H1 (cell line): ENCODE data around the gene TMEM97. TPM values are rescaled to one million over a fixed set of nuclear protein-coding genes. Genes with fewer than 3 reads are reported as not detected.

Experiments
- CTCF ChIA-PET: fragments of 300-600 bp; sonication (Branson Sonifier 250); formaldehyde crosslinking; loops from one replicate; lab custom pipeline; 2021; ENCODE audit not compliant: partially characterized antibody; lab: Charles Lee
- POLR2A ChIA-PET: fragments of 300-600 bp; sonication (Branson Sonifier 250); formaldehyde crosslinking; loops from one replicate; lab custom pipeline; 2021; ENCODE audit warnings: inconsistent platforms; ENCODE audit not compliant: partially characterized antibody; lab: Charles Lee
- DNase-seq, 2 experiments: peaks; one replicate each; pipeline versions ENCODE4 v3.0.0 to v3.0.0-alpha.2; 2010 to 2022; ENCODE audit warnings: low spot score in 2 of 2, low read depth in 1 of 2, mixed read lengths in 1 of 2
- FAIRE-seq: peaks from 2 replicates; lab custom pipeline; 2011; peaks lifted over from hg19 to GRCh38; lab: Jason Lieb, UNC
- H2AFZ ChIP-seq: 2 replicates; pipeline ENCODE4 v1.8.1; 2012; ENCODE audit warnings: low read length, inconsistent platforms
- H2AK5ac ChIP-seq: 2 replicates; pipeline ENCODE4 v1.6.1; 2013; ENCODE audit warnings: low read depth, low read length
- H2BK120ac ChIP-seq: replicated peaks from 2 replicates; pipeline ENCODE3; 2013; ENCODE audit warnings: low read depth, low read length, inconsistent platforms
- H2BK12ac ChIP-seq: 2 replicates; pipeline ENCODE4 v1.6.1; 2013; ENCODE audit warnings: low read depth, low read length
- H2BK15ac ChIP-seq: 2 replicates; pipeline ENCODE4 v1.6.1; 2013; ENCODE audit warnings: low read length
- H2BK20ac ChIP-seq: 2 replicates; pipeline ENCODE4 v1.6.1; 2013; ENCODE audit warnings: low read length
- H2BK5ac ChIP-seq: 2 replicates; pipeline ENCODE4 v1.6.1; 2013; ENCODE audit warnings: low read depth, low read length
- H3K14ac ChIP-seq: 2 replicates; pipeline ENCODE4 v1.6.1; 2013; ENCODE audit warnings: inconsistent platforms; ENCODE audit not compliant: insufficient read length
- H3K18ac ChIP-seq: 2 replicates; pipeline ENCODE4 v1.6.1; 2013; ENCODE audit warnings: low read length; ENCODE audit errors: extremely low read depth
- H3K23ac ChIP-seq: 2 replicates; pipeline ENCODE4 v1.6.1; 2013; ENCODE audit warnings: inconsistent platforms; ENCODE audit not compliant: insufficient read length
- H3K23me2 ChIP-seq: 2 replicates; pipeline ENCODE4 v1.6.1; 2013; ENCODE audit warnings: low read depth, low read length
- H3K27ac ChIP-seq: 2 replicates; pipeline ENCODE4 v1.6.1; 2011; ENCODE audit warnings: low read depth, low read length, inconsistent platforms
- H3K27me3 ChIP-seq, 4 experiments: replicated peaks in 1 of 4; 1 replicate in 1 of 4; 2 replicates in 3 of 4; pipeline versions ENCODE4 v1.6.1 to v1.8.1; 2011 to 2013; ENCODE audit warnings: low read length in 3 of 4, mild to moderate bottlenecking in 3 of 4, inconsistent platforms in 2 of 4, mixed read lengths in 2 of 4, moderate library complexity in 1 of 4; ENCODE audit not compliant: control insufficient read depth in 3 of 4, insufficient read depth in 3 of 4; ENCODE audit errors: extremely low read depth in 1 of 4
- H3K36me3 ChIP-seq, 4 experiments: 2 replicates each; pipeline versions ENCODE4 v1.6.1 to v1.8.1; 2011 to 2013; ENCODE audit warnings: mild to moderate bottlenecking in 4 of 4, low read length in 3 of 4, moderate library complexity in 2 of 4, control low read depth in 1 of 4, inconsistent platforms in 1 of 4; ENCODE audit not compliant: insufficient read depth in 4 of 4, control insufficient read depth in 2 of 4
- H3K4ac ChIP-seq: replicated peaks from 2 replicates; pipeline ENCODE3; 2013; ENCODE audit warnings: low read length, low read depth, mixed read lengths, inconsistent platforms; ENCODE audit not compliant: insufficient read length
- H3K4me1 ChIP-seq, 4 experiments: replicated peaks in 1 of 4; 1 replicate in 1 of 4; 2 replicates in 3 of 4; pipeline versions ENCODE4 v1.6.1 to v1.8.1; 2011 to 2013; ENCODE audit warnings: low read length in 3 of 4, inconsistent platforms in 2 of 4, mixed read lengths in 1 of 4; ENCODE audit not compliant: insufficient read depth in 4 of 4, control insufficient read depth in 3 of 4
- H3K4me2 ChIP-seq, 2 experiments: 2 replicates each; pipeline versions ENCODE4 v1.6.1 to v1.8.1; 2011 to 2013; ENCODE audit warnings: low read depth in 2 of 2, low read length in 2 of 2, control low read depth in 1 of 2, inconsistent platforms in 1 of 2, mild to moderate bottlenecking in 1 of 2; ENCODE audit not compliant: insufficient read depth in 1 of 2
- H3K4me3 ChIP-seq, 4 experiments: fragments of 200-600, 300-600 bp in 1 of 4; sonication (generic), shearing (Covaris generic), sonication (Bioruptor Twin) in 1 of 4; 2 replicates each; pipeline versions ENCODE4 v1.5.1 to v1.8.1; 2011 to 2016; ENCODE audit warnings: low read length in 4 of 4, low read depth in 3 of 4, control low read depth in 2 of 4, inconsistent platforms in 2 of 4, mild to moderate bottlenecking in 2 of 4, mixed read lengths in 1 of 4, moderate library complexity in 1 of 4; ENCODE audit not compliant: insufficient read depth in 2 of 4; ENCODE audit errors: extremely low read depth in 1 of 4
- H3K56ac ChIP-seq: replicated peaks from 2 replicates; pipeline ENCODE3; 2013; ENCODE audit warnings: low read depth, mild to moderate bottlenecking, mixed read lengths, low read length, inconsistent platforms; ENCODE audit not compliant: insufficient read length
- H3K79me1 ChIP-seq: 2 replicates; pipeline ENCODE4 v1.6.1; 2013; ENCODE audit warnings: low read depth, low read length, control low read depth
- H3K79me2 ChIP-seq, 2 experiments: 2 replicates each; pipeline versions ENCODE4 v1.6.1 to v1.8.1; 2012 to 2013; ENCODE audit warnings: low read length in 2 of 2, mild to moderate bottlenecking in 2 of 2, inconsistent platforms in 1 of 2; ENCODE audit not compliant: insufficient read depth in 2 of 2, control insufficient read depth in 1 of 2
- H3K9ac ChIP-seq, 4 experiments: replicated peaks in 1 of 4; 1 replicate in 1 of 4; 2 replicates in 3 of 4; pipeline versions ENCODE4 v1.6.1 to v1.8.1; 2011 to 2013; ENCODE audit warnings: low read depth in 3 of 4, low read length in 3 of 4, control low read depth in 2 of 4, mild to moderate bottlenecking in 2 of 4, moderate library complexity in 2 of 4, inconsistent platforms in 1 of 4; ENCODE audit errors: extremely low read depth in 1 of 4
- H3K9me3 ChIP-seq, 2 experiments: 2 replicates each; pipeline versions ENCODE4 v1.6.1 to v1.8.1; 2012 to 2013; ENCODE audit warnings: mild to moderate bottlenecking in 2 of 2, moderate library complexity in 2 of 2, control low read depth in 1 of 2, inconsistent platforms in 1 of 2, low read depth in 1 of 2, low read length in 1 of 2, mixed read lengths in 1 of 2; ENCODE audit not compliant: insufficient read depth in 2 of 2
- H4K20me1 ChIP-seq, 2 experiments: replicated peaks in 1 of 2; 2 replicates each; pipeline versions ENCODE3 to v1.8.1; 2011 to 2013; ENCODE audit warnings: inconsistent platforms in 2 of 2, low read length in 2 of 2, mild to moderate bottlenecking in 1 of 2; ENCODE audit not compliant: insufficient read depth in 2 of 2, control insufficient read depth in 1 of 2
- H4K5ac ChIP-seq: 2 replicates; pipeline ENCODE4 v1.6.1; 2013; ENCODE audit warnings: low read length, low read depth, mixed read lengths, inconsistent platforms; ENCODE audit not compliant: insufficient read length
- H4K8ac ChIP-seq: 2 replicates; pipeline ENCODE4 v1.8.0; 2013; ENCODE audit warnings: mild to moderate bottlenecking, moderate library complexity, low read length, inconsistent platforms; ENCODE audit not compliant: insufficient read depth; ENCODE audit errors: extremely low read depth
- H4K91ac ChIP-seq: replicated peaks from 2 replicates; pipeline ENCODE3; 2013; ENCODE audit warnings: low read length, mixed read lengths, inconsistent platforms; ENCODE audit not compliant: insufficient read length
- EZH2 ChIP-seq: fragments of 200-600 bp; sonication (generic); IDR thresholded peaks from 2 replicates; pipeline ENCODE4 v1.7.1; 2012; ENCODE audit warnings: low read depth, mild to moderate bottlenecking, moderate library complexity, low read length, inconsistent platforms; ENCODE audit not compliant: severe bottlenecking
- NANOG ChIP-seq: IDR thresholded peaks from 2 replicates; pipeline ENCODE4 v1.6.1; 2011; ENCODE audit warnings: low read length, low read depth, mild to moderate bottlenecking, inconsistent platforms; ENCODE audit not compliant: insufficient read depth, poor library complexity, severe bottlenecking
- POLR2AphosphoS5 ChIP-seq: IDR thresholded peaks from 2 replicates; pipeline ENCODE4 v1.6.1; 2011; ENCODE audit warnings: low read depth, low read length
- RNF2 ChIP-seq: fragments of 200-900, 300-1000 bp; sonication (generic); IDR thresholded peaks from 2 replicates; pipeline ENCODE4 v1.7.1; 2016; ENCODE audit warnings: borderline replicate concordance, low read depth, mild to moderate bottlenecking, antibody characterized with exemption, low read length; ENCODE audit not compliant: poor library complexity, severe bottlenecking; ENCODE audit errors: missing control alignments
- SAP30 ChIP-seq: fragments of 300-600 bp; sonication (generic); IDR thresholded peaks from 2 replicates; pipeline ENCODE4 v1.7.1; 2012; ENCODE audit warnings: low read length, moderate library complexity, mild to moderate bottlenecking, inconsistent platforms; ENCODE audit not compliant: insufficient read depth, insufficient replicate concordance
- SIX5 ChIP-seq: IDR thresholded peaks from 2 replicates; pipeline ENCODE4 v1.6.1; 2011; ENCODE audit warnings: mild to moderate bottlenecking, low read depth, low read length
- SP2 ChIP-seq: IDR thresholded peaks from 2 replicates; pipeline ENCODE4 v1.6.1; 2012; ENCODE audit warnings: mild to moderate bottlenecking, low read length, inconsistent platforms
- WGBS, 2 experiments: shearing (Covaris generic) in 1 of 2; methylation state at CpG; one replicate each; pipeline versions ENCODE4 v1.1.6 to v1.1.7; 2013 to 2015; ENCODE audit warnings: low lambda C conversion rate in 2 of 2, mixed read lengths in 2 of 2, inconsistent platforms in 1 of 2, low coverage in 1 of 2, missing lambda C conversion rate in 1 of 2; ENCODE audit not compliant: insufficient replicate concordance in 2 of 2, insufficient coverage in 1 of 2, insufficient read length in 1 of 2; ENCODE audit errors: extremely low coverage in 1 of 2, missing lambda C conversion rate in 1 of 2; 5-methylcytosine and 5-hydroxymethylcytosine counted together
- polyA plus RNA-seq, 7 experiments: library from polyadenylated mRNA; depleted of rRNA in 3 of 7; stranded (reverse) in 5 of 7; unstranded in 2 of 7; fragments of >200 nt in 5 of 7; fragments of 200-250 nt in 2 of 7; gene quantifications; 1 replicate in 5 of 7; 2 replicates in 1 of 7; 4 replicates in 1 of 7; pipeline versions ENCODE4 v1.2.1 to v1.2.3, GENCODE V29; 2011 to 2013; ENCODE audit warnings: missing spikeins in 2 of 7, mixed read lengths in 2 of 7
- total RNA-seq: library from RNA; stranded (reverse); fragmentation: NEBNext Ultra II Directional; extraction: Animal tissue kit (Norgen Biotek cat#: 25700); gene quantifications from 2 replicates; pipeline ENCODE4 v1.2.1, GENCODE V29; 2021
- TF ChIP-seq, protein P1 (sequence below), 3 experiments: IDR thresholded peaks; 1 replicate in 2 of 3; 2 replicates in 1 of 3; pipeline versions ENCODE4 v1.5.1 to v1.6.1; 2011; ENCODE audit warnings: low read length in 3 of 3, mild to moderate bottlenecking in 3 of 3, inconsistent platforms in 2 of 3, low read depth in 1 of 3, moderate library complexity in 1 of 3; ENCODE audit not compliant: insufficient read depth in 1 of 3; ENCODE audit errors: control extremely low read depth in 1 of 3

Gene TMEM97
- total and polyA plus RNA-seq, 2 of the 8 experiments (the other 6 are each of a cell fraction or from before 2014, with no cell fraction given): 126 to 130 TPM

DNA sequence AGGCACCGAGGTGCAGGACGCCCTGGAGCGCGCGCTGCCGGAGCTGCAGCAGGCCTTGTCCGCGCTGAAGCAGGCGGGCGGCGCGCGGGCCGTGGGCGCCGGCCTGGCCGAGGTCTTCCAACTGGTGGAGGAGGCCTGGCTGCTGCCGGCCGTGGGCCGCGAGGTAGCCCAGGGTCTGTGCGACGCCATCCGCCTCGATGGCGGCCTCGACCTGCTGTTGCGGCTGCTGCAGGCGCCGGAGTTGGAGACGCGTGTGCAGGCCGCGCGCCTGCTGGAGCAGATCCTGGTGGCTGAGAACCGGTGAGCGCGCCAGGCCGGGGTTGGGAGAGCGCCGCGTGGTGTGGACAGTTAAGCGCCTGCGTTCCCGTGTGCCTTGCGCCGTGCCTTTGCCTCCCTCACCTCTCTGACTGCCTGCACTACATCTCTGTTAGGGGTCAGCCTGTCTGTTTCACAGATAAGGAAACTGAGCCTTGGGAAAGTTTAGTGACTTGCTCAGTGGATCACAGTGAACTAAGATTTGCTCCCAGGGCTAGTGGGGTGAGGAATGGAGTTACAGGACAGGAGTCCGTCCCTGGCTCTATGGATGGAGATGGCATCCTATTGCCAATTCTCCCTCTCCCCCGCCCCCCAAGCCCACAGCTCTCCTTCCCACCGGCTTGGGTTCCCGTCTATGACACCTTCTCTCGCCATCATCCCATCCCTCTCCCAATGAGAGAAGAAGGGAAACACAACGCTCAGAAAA is 53.4 kb downstream of the TMEM97 start:
- H2BK12ac ChIP-seq: no peak overlapping the region
- H3K23ac ChIP-seq: no peak overlapping the region
- H3K14ac ChIP-seq: no peak overlapping the region
- no peak overlapping the region for H3K27ac ChIP-seq
- peak overlapping the region; percentile 56 to 79 (median 74) for H3K4me3 ChIP-seq
- H3K27me3 ChIP-seq: peaks cover 9 to 19% (median 19%) of the 10 kb centered on the region in 4 experiments
- H3K9ac ChIP-seq: no peak overlapping the region; a peak in 1 of 7 replicates
- FAIRE-seq: no peak
- POLR2A ChIA-PET: interaction anchor here (0.7 to 12.7 kb wide), 5 partner anchors 9 to 125 kb away, joined by 3 to 103 read pairs (median 4); partner anchors contain the start of genes POLDIP2 and SLC13A2
- H3K56ac ChIP-seq: no peak overlapping the region
- H2BK120ac ChIP-seq: no peak overlapping the region
- H3K4me2 ChIP-seq: peak overlapping the region; percentile 76 to 89
- DNase-seq: no peak
- no peaks in the 10 kb centered on the region for H3K9me3 ChIP-seq
- H3K4me1 ChIP-seq: peaks cover 3 to 16% (median 9%) of the 10 kb centered on the region in 4 experiments; a peak in 6 of 7 replicates
- H3K18ac ChIP-seq: no peak overlapping the region; the same call in 1 of the 2 replicates
- no peak overlapping the region for H2BK5ac ChIP-seq
- no peak overlapping the region for H4K91ac ChIP-seq
- H4K20me1 ChIP-seq: peaks cover 2 to 12% of the 10 kb centered on the region in 2 experiments
- no peak overlapping the region for H2BK15ac ChIP-seq
- no peak overlapping the region for H2BK20ac ChIP-seq
- H4K5ac ChIP-seq: no peak overlapping the region
- CTCF ChIA-PET: interaction anchor here (2.3 to 4.6 kb wide), 2 partner anchors 8 to 15 kb away, joined by 7 to 20 read pairs; partner anchors contain the start of gene POLDIP2
- H4K8ac ChIP-seq: peak overlapping the region; percentile 83
- 13% methylated on average over 35 of the region's 53 CpGs; no CpG with 5 or more reads in 1 of the 2 experiments for WGBS, 2 experiments
- H3K23me2 ChIP-seq: peaks cover 16% of the 10 kb centered on the region; the same call in 1 of the 2 replicates
- no peak overlapping the region for H2AFZ ChIP-seq
- no peaks in the 10 kb centered on the region for H3K36me3 ChIP-seq
- H2AK5ac ChIP-seq: peak overlapping the region; percentile 39; the same call in 1 of the 2 replicates
- peak overlapping the region; percentile 14 for H3K4ac ChIP-seq
- no peaks in the 10 kb centered on the region; the same call in 1 of the 2 replicates for H3K79me1 ChIP-seq
- no peaks in the 10 kb centered on the region for H3K79me2 ChIP-seq
- no peak for TF ChIP-seq POLR2AphosphoS5
- no peak for TF ChIP-seq NANOG
- TF ChIP-seq, protein P1, sequence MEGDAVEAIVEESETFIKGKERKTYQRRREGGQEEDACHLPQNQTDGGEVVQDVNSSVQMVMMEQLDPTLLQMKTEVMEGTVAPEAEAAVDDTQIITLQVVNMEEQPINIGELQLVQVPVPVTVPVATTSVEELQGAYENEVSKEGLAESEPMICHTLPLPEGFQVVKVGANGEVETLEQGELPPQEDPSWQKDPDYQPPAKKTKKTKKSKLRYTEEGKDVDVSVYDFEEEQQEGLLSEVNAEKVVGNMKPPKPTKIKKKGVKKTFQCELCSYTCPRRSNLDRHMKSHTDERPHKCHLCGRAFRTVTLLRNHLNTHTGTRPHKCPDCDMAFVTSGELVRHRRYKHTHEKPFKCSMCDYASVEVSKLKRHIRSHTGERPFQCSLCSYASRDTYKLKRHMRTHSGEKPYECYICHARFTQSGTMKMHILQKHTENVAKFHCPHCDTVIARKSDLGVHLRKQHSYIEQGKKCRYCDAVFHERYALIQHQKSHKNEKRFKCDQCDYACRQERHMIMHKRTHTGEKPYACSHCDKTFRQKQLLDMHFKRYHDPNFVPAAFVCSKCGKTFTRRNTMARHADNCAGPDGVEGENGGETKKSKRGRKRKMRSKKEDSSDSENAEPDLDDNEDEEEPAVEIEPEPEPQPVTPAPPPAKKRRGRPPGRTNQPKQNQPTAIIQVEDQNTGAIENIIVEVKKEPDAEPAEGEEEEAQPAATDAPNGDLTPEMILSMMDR (IDR thresholded peaks at IDR 0.05; ENCODE audit: control extremely low read depth in 1 of 3, insufficient read depth in 1 of 3, low read depth in 1 of 3, low read length in 3 of 3): no peak
- TF ChIP-seq SIX5: no peak
- no peak for TF ChIP-seq SAP30
- TF ChIP-seq RNF2: no peak
- peak; percentile 38 for TF ChIP-seq EZH2
- TF ChIP-seq SP2: no peak
